ENCODE data around the gene SKA1.

The SKA1 gene

GRCh38 chr18:50424877-50425690, 50.2 kb downstream of the SKA1 start:
- Histone ChIP-seq H3K4me3 (IDR thresholded peaks at IDR 0.05; ENCODE audit: insufficient read depth, low read depth, low read length) (no peak overlapping the region), H3K9ac (no peak overlapping the region), H3K27me3 (ENCODE audit: insufficient read depth, low read depth) (no peaks in the 10 kb centered on the region), H2AFZ (ENCODE audit: low read depth) (no peak overlapping the region), H4K20me1 (ENCODE audit: insufficient read depth) (no peaks in the 10 kb centered on the region), H3K4me2 (no peak overlapping the region), H3K4me1 (ENCODE audit: low read depth, poor library complexity, severe bottlenecking) (no peaks in the 10 kb centered on the region), H3K36me3 (ENCODE audit: insufficient read depth) (no peaks in the 10 kb centered on the region), H3K27ac (no peak overlapping the region), H3K79me2 (ENCODE audit: insufficient read depth, low read depth) (no peaks in the 10 kb centered on the region)
- no peak for TF ChIP-seq CTCF (conservative IDR thresholded peaks at IDR 0.05; ENCODE audit: low read depth, low read length)

DNA sequence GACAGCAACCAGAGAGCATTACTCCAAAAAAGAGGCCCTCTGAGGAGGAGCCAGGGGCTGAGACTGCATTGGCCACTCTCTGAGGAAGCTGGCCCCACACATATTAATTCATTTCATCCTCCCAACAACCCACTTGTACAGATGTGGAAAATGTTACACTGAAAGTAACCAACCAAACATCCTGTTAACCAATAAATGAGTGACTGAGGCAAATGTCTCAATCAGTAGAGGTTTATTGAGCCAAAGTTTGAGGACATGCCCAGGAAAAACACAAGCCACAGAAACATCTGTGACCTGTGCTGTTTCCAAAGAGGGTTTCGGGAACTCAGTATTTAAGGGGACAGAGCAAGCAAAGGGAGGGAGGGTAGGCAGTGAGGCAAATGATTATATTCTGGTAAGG, 53.0 kb downstream of the SKA1 start:
- Histone ChIP-seq H3K27me3 (ENCODE audit: insufficient read depth, low read depth) (no peaks in the 10 kb centered on the region), H3K4me2 (no peak overlapping the region), H2AFZ (ENCODE audit: low read depth) (no peak overlapping the region), H3K79me2 (ENCODE audit: insufficient read depth, low read depth) (no peaks in the 10 kb centered on the region), H3K4me3 (IDR thresholded peaks at IDR 0.05; ENCODE audit: insufficient read depth, low read depth, low read length) (no peak overlapping the region), H4K20me1 (ENCODE audit: insufficient read depth) (no peaks in the 10 kb centered on the region), H3K4me1 (ENCODE audit: low read depth, poor library complexity, severe bottlenecking) (no peaks in the 10 kb centered on the region), H3K9ac (no peak overlapping the region), H3K27ac (no peak overlapping the region), H3K36me3 (ENCODE audit: insufficient read depth) (no peaks in the 10 kb centered on the region)
- TF ChIP-seq CTCF (conservative IDR thresholded peaks at IDR 0.05; ENCODE audit: low read depth, low read length): no peak

DNA sequence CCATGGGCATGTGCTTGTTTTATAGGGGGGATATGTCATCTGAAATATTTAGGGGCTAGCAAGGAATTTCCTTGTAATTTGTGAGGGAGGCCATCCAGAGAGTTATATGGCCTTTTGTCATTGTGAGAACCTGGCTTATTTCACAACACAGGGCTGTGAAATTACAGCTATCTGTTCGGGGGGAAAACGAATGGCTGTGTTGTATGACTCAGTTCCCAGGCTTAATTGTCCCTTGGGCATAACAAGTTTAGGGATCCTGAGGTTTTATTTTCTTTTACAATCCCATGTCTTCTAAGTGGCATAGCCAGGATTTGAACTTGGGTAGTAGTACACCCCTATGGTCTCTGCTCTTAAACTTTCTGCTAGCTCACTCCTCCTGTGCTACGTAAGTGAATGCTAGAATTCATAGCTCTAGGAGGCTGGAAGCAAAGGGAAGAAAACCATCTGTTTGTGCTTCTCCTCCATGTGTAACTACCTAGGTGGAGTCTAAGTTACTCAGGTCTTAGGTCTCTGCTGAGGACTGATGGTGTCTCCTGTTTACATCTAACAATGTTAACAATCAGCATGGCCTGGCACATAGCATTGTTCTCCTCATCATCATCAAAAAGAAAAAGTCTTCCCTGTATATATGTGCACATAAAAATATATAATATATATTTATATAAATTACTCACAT, 53.8 kb downstream of the SKA1 start:
- H3K4me2 ChIP-seq: no peak overlapping the region
- H3K79me2 ChIP-seq (ENCODE audit: insufficient read depth, low read depth): no peaks in the 10 kb centered on the region
- no peaks in the 10 kb centered on the region for H3K36me3 ChIP-seq (ENCODE audit: insufficient read depth)
- TF ChIP-seq CTCF (conservative IDR thresholded peaks at IDR 0.05; ENCODE audit: low read depth, low read length): no peak
- H3K4me1 ChIP-seq (ENCODE audit: low read depth, poor library complexity, severe bottlenecking): no peaks in the 10 kb centered on the region
- no peaks in the 10 kb centered on the region for H4K20me1 ChIP-seq (ENCODE audit: insufficient read depth)
- H2AFZ ChIP-seq (ENCODE audit: low read depth): no peak overlapping the region
- H3K27ac ChIP-seq: no peak overlapping the region
- H3K4me3 ChIP-seq (IDR thresholded peaks at IDR 0.05; ENCODE audit: insufficient read depth, low read depth, low read length): no peak overlapping the region
- H3K27me3 ChIP-seq (ENCODE audit: insufficient read depth, low read depth): no peaks in the 10 kb centered on the region
- no peak overlapping the region for H3K9ac ChIP-seq

DNA sequence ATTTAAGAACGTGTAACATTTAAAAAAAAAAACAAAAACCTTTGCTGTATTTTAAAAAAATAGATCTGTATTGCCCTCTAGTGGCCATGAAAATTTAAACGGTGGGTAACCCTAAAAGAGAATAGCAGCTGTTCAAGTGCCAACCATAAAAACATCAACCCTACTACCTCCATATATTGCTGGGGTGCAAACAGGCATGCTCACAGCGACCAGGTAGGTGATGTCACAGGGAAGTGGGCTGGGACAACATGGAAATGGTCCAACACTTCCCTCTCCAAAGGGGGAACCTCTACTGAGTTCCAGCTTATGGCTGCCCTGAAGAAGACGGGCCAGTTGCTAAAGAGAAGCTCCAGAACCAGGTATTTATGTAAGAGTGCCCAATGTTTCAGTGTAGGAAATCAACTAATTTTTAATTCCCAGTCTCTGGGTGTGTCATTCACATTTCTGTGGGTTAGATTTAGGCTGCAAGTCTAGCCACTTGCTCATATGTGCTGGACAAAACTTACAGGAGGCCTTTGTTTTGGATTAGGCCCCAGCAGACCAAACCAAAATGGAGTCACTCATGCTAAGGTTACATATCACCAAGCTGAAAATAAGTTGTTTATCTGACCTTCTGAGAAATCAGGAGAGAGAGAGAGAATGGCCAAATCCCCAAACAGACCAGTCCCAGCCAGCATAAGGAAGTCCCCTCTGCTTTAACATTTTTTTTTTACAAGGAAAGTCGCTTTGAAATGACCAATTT, 54.5 kb downstream of the SKA1 start:
- no peaks in the 10 kb centered on the region for H3K36me3 ChIP-seq (ENCODE audit: insufficient read depth)
- no peak overlapping the region for H3K27ac ChIP-seq
- no peak overlapping the region for H3K9ac ChIP-seq
- H3K27me3 ChIP-seq (ENCODE audit: insufficient read depth, low read depth): no peaks in the 10 kb centered on the region
- no peak overlapping the region for H3K4me2 ChIP-seq
- 0 out of 2 replicates have a peak overlapping the region, but pooled peaks have one; percentile 11 for H2AFZ ChIP-seq (ENCODE audit: low read depth)
- no peak overlapping the region for H3K4me3 ChIP-seq (IDR thresholded peaks at IDR 0.05; ENCODE audit: insufficient read depth, low read depth, low read length)
- H3K79me2 ChIP-seq (ENCODE audit: insufficient read depth, low read depth): no peaks in the 10 kb centered on the region
- TF ChIP-seq CTCF (conservative IDR thresholded peaks at IDR 0.05; ENCODE audit: low read depth, low read length): peak; percentile 89
- no peaks in the 10 kb centered on the region for H3K4me1 ChIP-seq (ENCODE audit: low read depth, poor library complexity, severe bottlenecking)
- H4K20me1 ChIP-seq (ENCODE audit: insufficient read depth): no peaks in the 10 kb centered on the region

All from KMS-11 (cell line).